GM21576 (cell line): ENCODE results near the gene IMMP2L.
"Not testable (repeated sequence)": the region's sequence is repeated elsewhere in the genome, so short reads cannot be mapped to it uniquely, and the experiment has no call there.

Source experiments
- ATAC-seq: cut with Tn5 transposase; IDR thresholded peaks from one replicate; pipeline ENCODE4 v1.9.1; 2021; ENCODE audit warnings: mild to moderate bottlenecking, moderate library complexity; ENCODE audit not compliant: unreplicated experiment

Gene IMMP2L

GRCh38 chr7:111091593-111092358 lies 470.5 kb downstream of the IMMP2L start:
- peak; percentile 26 for ATAC-seq

GRCh38 chr7:111090846-111091245 lies 471.4 kb downstream of the IMMP2L start, which contains the start of gene LRRN3:
LRRN3 (plus strand) TSS chr7:111091127; CDS start chr7:111122773, 31,646 bp downstream.
- no peak for ATAC-seq

GRCh38 chr7:111089822-111090426 lies 472.4 kb downstream of the IMMP2L start:
- ATAC-seq: peak; percentile 48

GRCh38 chr7:111088328-111088727 lies 474.0 kb downstream of the IMMP2L start:
- no peak for ATAC-seq

GRCh38 chr7:111086532-111086931 lies 475.8 kb downstream of the IMMP2L start:
- no peak for ATAC-seq

- ATAC-seq: no peak
Measured at GRCh38 chr7:111085356-111085755, 476.9 kb downstream of the IMMP2L start.

GRCh38 chr7:111083413-111083812 lies 478.9 kb downstream of the IMMP2L start:
- ATAC-seq: peak; percentile 98

GRCh38 chr7:111082351-111082750 lies 479.9 kb downstream of the IMMP2L start:
- no peak for ATAC-seq

- ATAC-seq: no peak
Measured at GRCh38 chr7:111081546-111082267, 480.6 kb downstream of the IMMP2L start.

- peak; percentile 23 for ATAC-seq
Measured at GRCh38 chr7:111080495-111081105, 481.7 kb downstream of the IMMP2L start.

GRCh38 chr7:111077001-111077400 lies 485.3 kb downstream of the IMMP2L start:
- ATAC-seq: no peak

GRCh38 chr7:111076205-111076604 lies 486.1 kb downstream of the IMMP2L start:
- no peak for ATAC-seq

- ATAC-seq: no peak
Measured at GRCh38 chr7:111075498-111075897, 486.8 kb downstream of the IMMP2L start.

- no peak for ATAC-seq
Measured at GRCh38 chr7:111074748-111075146, 487.5 kb downstream of the IMMP2L start.

GRCh38 chr7:111074071-111074747 lies 488.1 kb downstream of the IMMP2L start:
- no peak for ATAC-seq

GRCh38 chr7:111072658-111073057 lies 489.6 kb downstream of the IMMP2L start:
- ATAC-seq: not testable (repeated sequence)

- ATAC-seq: no peak
Measured at GRCh38 chr7:111071556-111071955, 490.7 kb downstream of the IMMP2L start.

- no peak for ATAC-seq
Measured at GRCh38 chr7:111068618-111069017, 493.7 kb downstream of the IMMP2L start.

- ATAC-seq: no peak
Measured at GRCh38 chr7:111067682-111068081, 494.6 kb downstream of the IMMP2L start.

- no peak for ATAC-seq
Measured at GRCh38 chr7:111067251-111067650, 495.0 kb downstream of the IMMP2L start.

- ATAC-seq: no peak
Measured at GRCh38 chr7:111063166-111063565, 499.1 kb downstream of the IMMP2L start.
